ENCODE data around the gene SELENOM. TPM values are rescaled to one million over a fixed set of nuclear protein-coding genes. Genes with fewer than 3 reads are reported as not detected.

SELENOM gene
- total and polyA plus RNA-seq, 2 of the 8 experiments (the other 6 are each of a cell fraction or from before 2014, with no cell fraction given): 22.7 to 40.0 TPM

- no peaks in the 10 kb centered on the region for H3K79me2 ChIP-seq (ENCODE audit: control insufficient read depth in 1 of 2, insufficient read depth in 2 of 2, low read length in 2 of 2)
- 87% methylated on average over 6 of the region's 6 CpGs; no CpG with 5 or more reads in 1 of the 2 experiments for WGBS, 2 experiments (ENCODE audit: extremely low coverage in 1 of 2, insufficient coverage in 1 of 2, insufficient read length in 1 of 2, insufficient replicate concordance in 2 of 2, low coverage in 1 of 2, low lambda C conversion rate in 2 of 2, missing lambda C conversion rate in 1 of 2)
- H3K27ac ChIP-seq (ENCODE audit: low read depth, low read length): no peak overlapping the region
- H3K4me3 ChIP-seq (ENCODE audit: extremely low read depth in 1 of 4, insufficient read depth in 2 of 4, low read depth in 3 of 4, low read length in 4 of 4): peak overlapping the region in 1 of 4 experiments; percentile 36; a peak in 2 of 8 replicates
- no peaks in the 10 kb centered on the region for H3K36me3 ChIP-seq (ENCODE audit: control insufficient read depth in 2 of 4, insufficient read depth in 4 of 4, low read length in 3 of 4)
- CTCF ChIA-PET (ENCODE audit: partially characterized antibody): interaction anchor here (1.2 to 16.8 kb wide), 8 partner anchors 8 to 94 kb away, joined by 3 to 207 read pairs (median 5); partner anchors contain the start of genes PLA2G3, SELENOM and SMTN
- H2BK12ac ChIP-seq (ENCODE audit: low read depth, low read length): 0 out of 2 replicates have a peak overlapping the region, but pooled peaks have one; percentile 7
- H3K4ac ChIP-seq (replicated peaks; ENCODE audit: insufficient read length, low read depth, low read length): peak overlapping the region; percentile 54
- no peak overlapping the region for H3K9ac ChIP-seq (replicated peaks in 1 of 4; ENCODE audit: extremely low read depth in 1 of 4, low read depth in 3 of 4, low read length in 3 of 4)
- TF ChIP-seq ATF3 (IDR thresholded peaks at IDR 0.05; ENCODE audit: insufficient read depth, low read depth, low read length): no peak
- TF ChIP-seq SP4 (IDR thresholded peaks at IDR 0.05; ENCODE audit: low read length): no peak
- TF ChIP-seq FOSL1 (IDR thresholded peaks at IDR 0.05; ENCODE audit: insufficient read depth, low read depth, low read length): no peak
- TF ChIP-seq RFX5 (IDR thresholded peaks at IDR 0.05; ENCODE audit: borderline replicate concordance, low read depth, low read length): no peak
- TF ChIP-seq TEAD4 (IDR thresholded peaks at IDR 0.05; ENCODE audit: low read depth, low read length): no peak
- no peak for TF ChIP-seq SRF (IDR thresholded peaks at IDR 0.05; ENCODE audit: low read depth, low read length)
- TF ChIP-seq CHD1 (IDR thresholded peaks at IDR 0.05; ENCODE audit: low read depth, low read length): no peak
- TF ChIP-seq SUZ12 (IDR thresholded peaks at IDR 0.05; ENCODE audit: low read length): no peak
- no peak for TF ChIP-seq ATF2 (IDR thresholded peaks at IDR 0.05; ENCODE audit: low read length)
- no peak for TF ChIP-seq ASH2L (IDR thresholded peaks at IDR 0.05; ENCODE audit: low read length)
- TF ChIP-seq BCL11A (IDR thresholded peaks at IDR 0.05; ENCODE audit: low read depth in 2 of 2, low read length in 2 of 2): no peak
- no peak overlapping the region for H3K18ac ChIP-seq (ENCODE audit: extremely low read depth, low read length)
- H2BK5ac ChIP-seq (ENCODE audit: low read depth, low read length): peak overlapping the region; percentile 28; the same call in 1 of the 2 replicates
- 0 out of 2 replicates have a peak overlapping the region, but pooled peaks have one; percentile 6 for H2BK15ac ChIP-seq (ENCODE audit: low read length)
- peak overlapping the region in 1 of 2 experiments; percentile 69; a peak in 3 of 4 replicates for H3K4me2 ChIP-seq (ENCODE audit: insufficient read depth in 1 of 2, low read depth in 2 of 2, low read length in 2 of 2)
- no peak overlapping the region for H4K8ac ChIP-seq (ENCODE audit: extremely low read depth, insufficient read depth, low read length)
- DNase-seq (ENCODE audit: low read depth in 1 of 2, low spot score in 2 of 2) (no peak), FAIRE-seq (no peak)
- H2BK120ac ChIP-seq (replicated peaks; ENCODE audit: low read depth, low read length): no peak overlapping the region
- no peak overlapping the region for H2BK20ac ChIP-seq (ENCODE audit: low read length)
- no peak overlapping the region for H4K5ac ChIP-seq (ENCODE audit: insufficient read length, low read depth, low read length)
- POLR2A ChIA-PET (ENCODE audit: partially characterized antibody): interaction anchor here (0.9 to 1.8 kb wide), 5 partner anchors 11 to 130 kb away, joined by 3 to 23 read pairs (median 5); partner anchors contain the start of genes MORC2 and TUG1
- no peaks in the 10 kb centered on the region for H4K20me1 ChIP-seq (replicated peaks in 1 of 2; ENCODE audit: control insufficient read depth in 1 of 2, insufficient read depth in 2 of 2, low read length in 2 of 2)
- H2AFZ ChIP-seq (ENCODE audit: low read length): no peak overlapping the region
- no peak overlapping the region for H4K91ac ChIP-seq (replicated peaks; ENCODE audit: insufficient read length, low read length)
- H3K79me1 ChIP-seq (ENCODE audit: low read depth, low read length): no peaks in the 10 kb centered on the region
- no peak overlapping the region for H2AK5ac ChIP-seq (ENCODE audit: low read depth, low read length)
- H3K23ac ChIP-seq (ENCODE audit: insufficient read length): no peak overlapping the region
- H3K23me2 ChIP-seq (ENCODE audit: low read depth, low read length): peaks cover 4% of the 10 kb centered on the region; the same call in 1 of the 2 replicates
- peaks cover 5 to 19% (median 14%) of the 10 kb centered on the region in 4 experiments for H3K4me1 ChIP-seq (replicated peaks in 1 of 4; ENCODE audit: control insufficient read depth in 3 of 4, insufficient read depth in 4 of 4, low read length in 3 of 4)
- H3K56ac ChIP-seq (replicated peaks; ENCODE audit: insufficient read length, low read depth, low read length): no peak overlapping the region
- no peaks in the 10 kb centered on the region for H3K9me3 ChIP-seq (ENCODE audit: insufficient read depth in 2 of 2, low read depth in 1 of 2, low read length in 1 of 2)
- no peaks in the 10 kb centered on the region; a peak in 1 of 7 replicates for H3K27me3 ChIP-seq (replicated peaks in 1 of 4; ENCODE audit: control insufficient read depth in 3 of 4, extremely low read depth in 1 of 4, insufficient read depth in 3 of 4, low read length in 3 of 4)
- no peak overlapping the region for H3K14ac ChIP-seq (ENCODE audit: insufficient read length)
Observed at GRCh38 chr22:31099386-31099785, 8.0 kb downstream of the SELENOM start.
